Loucy (cell line): ENCODE measurements around the gene TNS3.

Experiments used
- H2AFZ ChIP-seq: fragments of 200-600 bp; sonication (generic); 2 replicates; pipeline ENCODE4 v1.6.0; 2016; ENCODE audit warnings: antibody characterized with exemption, mild to moderate bottlenecking, low read length, moderate library complexity
- H3F3A ChIP-seq: fragments of 200-600 bp; 2 replicates; pipeline ENCODE4 v1.6.0; 2016; ENCODE audit warnings: antibody characterized with exemption, low read depth, mild to moderate bottlenecking
- H3K27me3 ChIP-seq: fragments of 200-600 bp; sonication (generic); 2 replicates; pipeline ENCODE4 v1.6.1; 2014; ENCODE audit warnings: low read length, mild to moderate bottlenecking; ENCODE audit not compliant: insufficient read depth, poor library complexity, severe bottlenecking
- H3K36me3 ChIP-seq: fragments of 200-600 bp; sonication (generic); 2 replicates; pipeline ENCODE4 v1.6.1; 2016; ENCODE audit warnings: low read length; ENCODE audit not compliant: insufficient read depth
- H3K4me1 ChIP-seq: fragments of 200-600 bp; sonication (generic); 2 replicates; pipeline ENCODE4 v1.5.1; 2014; ENCODE audit warnings: low read length, mild to moderate bottlenecking; ENCODE audit not compliant: insufficient read depth, poor library complexity, severe bottlenecking
- H3K4me2 ChIP-seq: fragments of 200-600 bp; sonication (generic); 2 replicates; pipeline ENCODE4 v1.6.0; 2014; ENCODE audit warnings: antibody characterized with exemption, low read length, low read depth, mild to moderate bottlenecking; ENCODE audit not compliant: poor library complexity, severe bottlenecking
- H3K4me3 ChIP-seq: fragments of 200-600 bp; sonication (generic); 2 replicates; pipeline ENCODE4 v1.5.1; 2014; ENCODE audit warnings: low read length, mild to moderate bottlenecking, mixed read lengths; ENCODE audit not compliant: poor library complexity, severe bottlenecking
- H3K79me2 ChIP-seq: fragments of 200-600 bp; sonication (generic); 2 replicates; pipeline ENCODE4 v1.6.1; 2014; ENCODE audit warnings: low read length; ENCODE audit not compliant: insufficient read depth
- H3K9ac ChIP-seq: fragments of 200-600 bp; sonication (generic); 2 replicates; pipeline ENCODE4 v1.6.0; 2014; ENCODE audit warnings: mild to moderate bottlenecking, low read depth, low read length, moderate library complexity; ENCODE audit not compliant: poor library complexity, severe bottlenecking
- H3K9me2 ChIP-seq: fragments of 200-600 bp; sonication (generic); replicated peaks from 2 replicates; pipeline ENCODE4 v1.6.1; 2016; ENCODE audit warnings: low read depth, low read length, mixed read lengths
- H3K9me3 ChIP-seq: fragments of 200-600 bp; sonication (generic); 2 replicates; pipeline ENCODE4 v1.6.1; 2014; ENCODE audit warnings: mild to moderate bottlenecking, antibody characterized with exemption, low read length, low read depth; ENCODE audit not compliant: insufficient read depth
- H4K20me1 ChIP-seq: fragments of 200-600 bp; sonication (generic); 2 replicates; pipeline ENCODE4 v1.6.0; 2014; ENCODE audit warnings: antibody characterized with exemption, low read length, mild to moderate bottlenecking; ENCODE audit not compliant: insufficient read depth, poor library complexity, severe bottlenecking
- CTCF ChIP-seq: fragments of 200-600 bp; sonication (generic); conservative IDR thresholded peaks from 2 replicates; pipeline ENCODE4 v1.5.1; 2014; ENCODE audit warnings: mild to moderate bottlenecking, antibody characterized with exemption, low read length
- EZH2phosphoT487 ChIP-seq: fragments of 200-600 bp; IDR thresholded peaks from 2 replicates; pipeline ENCODE4 v1.6.1; 2018; ENCODE audit warnings: antibody characterized with exemption, mild to moderate bottlenecking, moderate library complexity, borderline replicate concordance

Gene TNS3

GRCh38 chr7:47368190-47368812 is 213.6 kb downstream of the TNS3 start:
- no peaks in the 10 kb centered on the region for H3K9me2 ChIP-seq
- no peaks in the 10 kb centered on the region for H3K79me2 ChIP-seq
- TF ChIP-seq EZH2phosphoT487 (no peak), CTCF (no peak)
- no peak overlapping the region for H3K4me2 ChIP-seq
- H3K4me1 ChIP-seq: no peaks in the 10 kb centered on the region
- no peaks in the 10 kb centered on the region for H3K27me3 ChIP-seq
- no peak overlapping the region for H3K9ac ChIP-seq
- H2AFZ ChIP-seq: no peak overlapping the region
- H3F3A ChIP-seq: no peaks in the 10 kb centered on the region
- H3K4me3 ChIP-seq: no peak overlapping the region
- H3K36me3 ChIP-seq: no peaks in the 10 kb centered on the region
- no peaks in the 10 kb centered on the region for H4K20me1 ChIP-seq
- peaks cover 7% of the 10 kb centered on the region; the same call in 1 of the 2 replicates for H3K9me3 ChIP-seq

- Histone ChIP-seq H3K4me2 (no peak overlapping the region), H3K36me3 (no peaks in the 10 kb centered on the region), H3K9ac (no peak overlapping the region), H3K4me1 (no peaks in the 10 kb centered on the region), H3F3A (no peaks in the 10 kb centered on the region), H3K4me3 (no peak overlapping the region), H2AFZ (no peak overlapping the region), H3K9me2 (no peaks in the 10 kb centered on the region), H3K27me3 (no peaks in the 10 kb centered on the region), H3K79me2 (no peaks in the 10 kb centered on the region), H3K9me3 (peaks cover 7% of the 10 kb centered on the region; the same call in 1 of the 2 replicates), H4K20me1 (no peaks in the 10 kb centered on the region)
- no peak for TF ChIP-seq CTCF
- TF ChIP-seq EZH2phosphoT487: no peak
Observed at GRCh38 chr7:47367369-47367768, 214.5 kb downstream of the TNS3 start.

- Histone ChIP-seq H3K9ac (no peak overlapping the region), H3K79me2 (no peaks in the 10 kb centered on the region), H2AFZ (no peak overlapping the region), H4K20me1 (no peaks in the 10 kb centered on the region), H3K4me1 (no peaks in the 10 kb centered on the region), H3K9me3 (peaks cover 7% of the 10 kb centered on the region; the same call in 1 of the 2 replicates), H3K27me3 (no peaks in the 10 kb centered on the region), H3K36me3 (no peaks in the 10 kb centered on the region), H3F3A (no peaks in the 10 kb centered on the region), H3K4me3 (no peak overlapping the region), H3K9me2 (no peaks in the 10 kb centered on the region), H3K4me2 (no peak overlapping the region)
- TF ChIP-seq CTCF (no peak), EZH2phosphoT487 (no peak)
Observed at GRCh38 chr7:47366960-47367359, 215.0 kb downstream of the TNS3 start.
